Spleen (tissue), 7 donors: ENCODE data around the gene CTSH.

Source experiments
- POLR2AphosphoS5 ChIP-seq, 3 donors: sonication (generic); formaldehyde crosslinking; IDR thresholded peaks; one replicate each; pipeline ENCODE4 v1.5.1; 2017; ENCODE audit warnings: antibody characterized with exemption in 3 of 3
- TF ChIP-seq, protein P1 (sequence below), 11 experiments: fragments of 200-600 bp in 7 of 11; fragments of 450-650 bp in 4 of 11; sonication (generic) in 4 of 11; IDR thresholded peaks in 8 of 11; conservative IDR thresholded peaks in 3 of 11; 1 replicate in 7 of 11; 2 replicates in 4 of 11; pipeline versions ENCODE4 v1.4.0 to v1.8.0; 2016 to 2021; ENCODE audit warnings: antibody characterized with exemption in 11 of 11, inconsistent platforms in 4 of 11, mild to moderate bottlenecking in 1 of 11
- donor health status: DM: no; HTN: no; CAD: no; lungs with moderate emphysema.
- donor health status: DM: no; HTN: no; CAD: no.
- donor health status: DM: no; HTN: no; CAD: no.

DNA sequence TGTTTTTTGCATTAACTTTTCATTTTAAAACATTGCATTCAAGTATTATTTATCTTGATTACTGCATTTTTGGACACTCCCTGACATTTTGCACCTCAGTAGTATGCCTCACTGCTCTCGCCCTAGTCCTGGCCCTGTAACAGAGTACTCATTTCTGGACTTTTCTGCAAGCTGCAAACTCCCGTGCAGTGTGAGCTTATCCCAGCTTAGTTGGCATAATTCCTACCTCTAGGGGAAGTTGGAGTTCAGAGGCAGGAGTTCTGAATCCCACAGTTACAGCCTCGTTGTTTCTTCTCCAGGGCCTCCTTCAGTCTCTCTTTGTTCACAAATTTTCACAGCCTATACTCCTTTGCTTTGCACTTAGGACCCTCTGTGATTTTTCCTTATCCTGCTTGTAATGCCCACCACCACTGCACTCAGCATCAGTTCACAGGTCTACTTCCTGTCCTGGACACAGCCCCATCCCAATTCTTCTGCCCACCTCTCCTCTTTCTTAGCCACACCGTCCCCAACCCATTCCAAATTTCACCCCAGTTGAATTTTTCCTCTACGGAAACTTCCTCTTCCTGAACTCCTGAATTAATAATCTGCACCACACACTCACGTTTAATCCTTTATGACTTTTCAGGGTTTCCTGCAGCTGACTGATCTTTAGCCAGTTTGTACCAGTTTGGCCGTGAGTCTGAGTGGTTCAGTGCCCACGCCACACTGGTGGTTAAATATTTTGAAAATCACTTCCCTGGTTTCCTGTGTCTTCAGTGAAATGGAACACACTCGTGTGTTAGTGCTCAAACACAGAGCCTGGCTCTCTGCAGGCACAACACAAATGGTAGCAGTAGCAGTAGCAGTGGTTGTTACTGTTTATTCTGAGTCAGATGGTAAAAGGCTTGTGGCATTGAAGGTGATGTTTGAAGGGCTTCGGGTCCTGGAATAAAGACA lies 6.3 kb upstream of the CTSH start:
- TF ChIP-seq, protein P1, sequence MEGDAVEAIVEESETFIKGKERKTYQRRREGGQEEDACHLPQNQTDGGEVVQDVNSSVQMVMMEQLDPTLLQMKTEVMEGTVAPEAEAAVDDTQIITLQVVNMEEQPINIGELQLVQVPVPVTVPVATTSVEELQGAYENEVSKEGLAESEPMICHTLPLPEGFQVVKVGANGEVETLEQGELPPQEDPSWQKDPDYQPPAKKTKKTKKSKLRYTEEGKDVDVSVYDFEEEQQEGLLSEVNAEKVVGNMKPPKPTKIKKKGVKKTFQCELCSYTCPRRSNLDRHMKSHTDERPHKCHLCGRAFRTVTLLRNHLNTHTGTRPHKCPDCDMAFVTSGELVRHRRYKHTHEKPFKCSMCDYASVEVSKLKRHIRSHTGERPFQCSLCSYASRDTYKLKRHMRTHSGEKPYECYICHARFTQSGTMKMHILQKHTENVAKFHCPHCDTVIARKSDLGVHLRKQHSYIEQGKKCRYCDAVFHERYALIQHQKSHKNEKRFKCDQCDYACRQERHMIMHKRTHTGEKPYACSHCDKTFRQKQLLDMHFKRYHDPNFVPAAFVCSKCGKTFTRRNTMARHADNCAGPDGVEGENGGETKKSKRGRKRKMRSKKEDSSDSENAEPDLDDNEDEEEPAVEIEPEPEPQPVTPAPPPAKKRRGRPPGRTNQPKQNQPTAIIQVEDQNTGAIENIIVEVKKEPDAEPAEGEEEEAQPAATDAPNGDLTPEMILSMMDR (IDR thresholded peaks at IDR 0.05 in 8 of 11, conservative IDR thresholded peaks at IDR 0.05 in 3 of 11) = no peak
- TF ChIP-seq POLR2AphosphoS5 (IDR thresholded peaks at IDR 0.05) = no peak
